Progenitor cell of endocrine pancreas (in vitro differentiated cells): ENCODE results near the gene FBLN1. TPM values are rescaled to one million over a fixed set of nuclear protein-coding genes. Genes with fewer than 3 reads are reported as not detected.

Experiments
- DNase-seq: peaks from one replicate; pipeline ENCODE4 v3.0.0; 2021; ENCODE audit warnings: low spot score; ENCODE audit not compliant: unreplicated experiment
- H3K27ac Mint-ChIP-seq: 2 replicates; pipeline ENCODE4 v1.8.0; 2021; ENCODE audit warnings: mild to moderate bottlenecking, moderate library complexity, mixed read lengths
- H3K27me3 Mint-ChIP-seq: 2 replicates; pipeline ENCODE4 v1.8.0; 2021; ENCODE audit warnings: mixed read lengths
- H3K36me3 Mint-ChIP-seq: 2 replicates; pipeline ENCODE4 v1.8.0; 2022; ENCODE audit warnings: mixed read lengths; ENCODE audit not compliant: insufficient read depth
- H3K4me1 Mint-ChIP-seq: 2 replicates; pipeline ENCODE4 v1.8.0; 2021; ENCODE audit warnings: low read depth, mixed read lengths
- H3K4me3 Mint-ChIP-seq: 2 replicates; pipeline ENCODE4 v1.8.0; 2021; ENCODE audit warnings: low read depth, mild to moderate bottlenecking, moderate library complexity, mixed read lengths
- H3K9me3 Mint-ChIP-seq: 2 replicates; pipeline ENCODE4 v1.8.0; 2021; ENCODE audit warnings: low read depth, mixed read lengths
- CTCF ChIP-seq: fragments of 200-600 bp; sonication (generic); IDR thresholded peaks from one replicate; pipeline ENCODE4 v1.5.0; 2021; ENCODE audit warnings: antibody characterized with exemption, mild to moderate bottlenecking; ENCODE audit not compliant: unreplicated experiment
- long read RNA-seq: library from polyadenylated mRNA; unstranded; transcript quantifications from one replicate; pipeline ENCODE4 v2.0.0, GENCODE V29; 2020
- total RNA-seq: library from RNA; stranded (reverse); gene quantifications from 2 replicates; pipeline ENCODE4 v1.2.1, GENCODE V29; 2021

FBLN1 gene
- total RNA-seq, result 257 and 258 TPM in 2 replicates
- long read RNA-seq, transcript FBLN1-201 (15 exons, 2,251 nt), result major isoform, 170 of 327 reads
- long read RNA-seq, transcript FBLN1-202 (17 exons, 2,896 nt), result minor isoform, 87 of 327 reads
- long read RNA-seq, partial matches to known transcripts, result 48 of 327 reads
- long read RNA-seq, other reads (novel, unspliced or antisense), result 22 of 327 reads

DNA sequence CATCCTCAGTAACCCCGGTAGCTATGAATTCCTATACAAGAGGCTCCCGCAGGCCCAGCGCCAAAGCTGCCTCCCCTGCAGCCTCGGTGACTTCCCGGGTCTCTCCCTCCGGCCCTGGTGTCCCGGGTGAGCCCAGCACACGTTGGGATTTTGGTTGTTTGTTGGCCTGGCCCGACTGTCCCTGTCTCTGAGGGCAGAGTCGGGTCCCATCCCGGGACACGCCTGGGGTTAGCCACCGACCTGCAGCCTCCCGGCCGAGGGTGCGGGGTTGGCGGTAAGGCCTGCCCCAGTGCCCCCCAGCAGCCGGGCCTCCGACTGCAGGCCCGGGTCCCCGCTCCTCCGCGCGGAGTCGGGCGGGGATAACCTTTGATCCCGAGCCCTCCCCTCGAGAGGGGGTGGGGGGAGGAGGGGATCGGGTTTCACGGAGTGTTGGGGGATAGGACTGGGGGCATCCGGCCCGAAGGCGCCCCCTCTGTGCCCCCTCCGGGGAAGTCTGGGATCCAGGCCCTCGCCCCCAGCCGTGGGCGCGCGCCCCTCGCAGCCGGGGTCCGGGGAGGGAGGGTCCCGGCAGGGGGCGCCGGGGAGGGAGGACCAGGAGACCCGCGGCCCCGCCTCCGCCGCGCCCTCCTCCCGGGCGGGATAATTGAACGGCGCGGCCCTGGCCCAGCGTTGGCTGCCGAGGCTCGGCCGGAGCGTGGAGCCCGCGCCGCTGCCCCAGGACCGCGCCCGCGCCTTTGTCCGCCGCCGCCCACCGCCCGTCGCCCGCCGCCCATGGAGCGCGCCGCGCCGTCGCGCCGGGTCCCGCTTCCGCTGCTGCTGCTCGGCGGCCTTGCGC lies at the start of gene FBLN1:
Gene FBLN1, plus strand, starts transcription at position 669 of the 835 bp plus-strand sequence. Its CDS starts 103 bp downstream, at position 772.
- Mint-ChIP-seq H3K36me3 (peaks cover 1% of the 10 kb centered on the region), H3K9me3 (no peaks in the 10 kb centered on the region), H3K4me1 (peaks cover 16% of the 10 kb centered on the region), H3K27ac (peak within 1 kb of the TSS; percentile 96), H3K27me3 (peaks cover 2% of the 10 kb centered on the region), H3K4me3 (peak within 1 kb of the TSS; percentile 83)
- peak; percentile 51 for TF ChIP-seq CTCF
- DNase-seq, result peak; percentile 71

DNA sequence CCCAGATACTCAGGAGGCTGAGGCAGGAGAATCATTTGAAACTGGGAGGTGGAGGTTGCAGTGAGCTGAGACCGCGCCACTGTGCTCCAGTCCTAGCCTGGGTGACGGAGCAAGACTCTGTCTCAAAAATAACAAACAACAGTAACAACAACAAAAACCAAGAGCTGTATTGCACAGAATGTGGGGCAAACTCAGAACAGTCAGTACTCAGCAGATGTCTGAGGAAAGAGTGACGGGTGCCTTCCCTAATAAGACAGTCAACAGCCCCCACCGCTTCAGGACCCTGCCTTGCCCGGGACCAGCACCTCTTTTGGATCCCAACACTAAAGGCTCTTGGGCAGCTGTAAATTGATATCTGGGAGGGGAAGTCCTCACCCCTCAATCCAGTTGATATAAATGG lies 48.9 kb upstream of the FBLN1 start:
- Mint-ChIP-seq H3K27me3 (peaks cover 17% of the 10 kb centered on the region), H3K4me3 (no peak overlapping the region), H3K9me3 (no peaks in the 10 kb centered on the region), H3K4me1 (no peaks in the 10 kb centered on the region), H3K36me3 (no peaks in the 10 kb centered on the region), H3K27ac (no peak overlapping the region)
- no peak for DNase-seq
- TF ChIP-seq CTCF, result no peak

DNA sequence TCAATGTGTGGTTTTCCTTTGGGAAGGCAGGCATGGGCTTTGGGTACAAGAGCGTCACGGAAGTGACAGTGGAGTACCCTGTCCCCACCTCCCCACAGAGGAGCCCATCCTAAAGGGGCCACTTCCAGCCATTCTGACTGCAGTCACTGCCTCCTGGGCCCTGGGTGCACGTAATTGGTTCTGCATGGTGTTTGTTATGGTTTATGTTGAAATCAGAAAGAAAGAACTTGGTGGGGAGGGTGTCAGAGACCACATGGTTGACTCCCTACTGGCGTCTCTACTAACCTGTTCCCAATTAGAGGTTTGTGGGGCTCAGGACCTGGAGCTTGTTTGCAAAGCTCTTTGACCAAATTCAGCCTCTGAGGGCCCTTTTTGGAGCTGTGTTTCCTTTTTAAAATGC lies 48.4 kb upstream of the FBLN1 start:
- Mint-ChIP-seq H3K27me3 (peaks cover 17% of the 10 kb centered on the region), H3K4me3 (no peak overlapping the region), H3K9me3 (no peaks in the 10 kb centered on the region), H3K27ac (no peak overlapping the region), H3K36me3 (no peaks in the 10 kb centered on the region), H3K4me1 (no peaks in the 10 kb centered on the region)
- no peak for DNase-seq
- no peak for TF ChIP-seq CTCF

GRCh38 chr22:45455212-45455611 lies 47.5 kb upstream of the FBLN1 start:
- no peak for TF ChIP-seq CTCF
- Mint-ChIP-seq H3K27me3 (peaks cover 17% of the 10 kb centered on the region), H3K4me3 (no peak overlapping the region), H3K4me1 (no peaks in the 10 kb centered on the region), H3K36me3 (no peaks in the 10 kb centered on the region), H3K9me3 (no peaks in the 10 kb centered on the region), H3K27ac (no peak overlapping the region)
- no peak for DNase-seq

DNA sequence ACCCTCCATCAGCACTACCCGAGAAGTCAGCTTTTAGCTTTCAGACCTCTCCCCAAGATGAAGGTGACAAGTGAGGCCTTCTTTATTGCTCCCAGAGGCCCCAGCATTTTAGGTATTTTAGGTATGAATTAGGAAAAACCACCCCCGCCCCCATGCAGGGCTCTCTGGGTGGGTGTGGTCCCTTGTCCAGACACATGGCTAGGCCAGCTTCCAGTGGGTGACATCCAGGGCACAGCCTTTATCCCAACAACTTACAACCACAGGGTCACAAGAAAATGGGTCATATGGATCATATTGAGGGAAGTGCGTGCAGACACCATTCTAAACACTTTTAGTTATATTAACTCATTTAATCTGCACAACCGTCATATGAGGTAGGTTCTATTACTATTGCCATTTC lies 47.1 kb upstream of the FBLN1 start:
- TF ChIP-seq CTCF, result no peak
- Mint-ChIP-seq H3K9me3 (no peaks in the 10 kb centered on the region), H3K27ac (no peak overlapping the region), H3K27me3 (peaks cover 15% of the 10 kb centered on the region), H3K36me3 (no peaks in the 10 kb centered on the region), H3K4me3 (no peak overlapping the region), H3K4me1 (no peaks in the 10 kb centered on the region)
- no peak for DNase-seq
